Spleen (tissue), 7 donors: ENCODE data around the gene KIF14.

Experiments used
- CTCF ChIP-seq, 11 experiments: fragments of 200-600 bp in 7 of 11; fragments of 450-650 bp in 4 of 11; sonication (generic) in 4 of 11; IDR thresholded peaks in 8 of 11; conservative IDR thresholded peaks in 3 of 11; 1 replicate in 7 of 11; 2 replicates in 4 of 11; pipeline versions ENCODE4 v1.4.0 to v1.8.0; 2016 to 2021; ENCODE audit warnings: antibody characterized with exemption in 11 of 11, inconsistent platforms in 4 of 11, mild to moderate bottlenecking in 1 of 11
- POLR2A ChIP-seq, 3 donors: fragments of 450-650 bp; IDR thresholded peaks; one replicate each; pipeline ENCODE4 v1.5.1; 2017; ENCODE audit warnings: antibody characterized with exemption in 3 of 3, mild to moderate bottlenecking in 1 of 3
- donor health status: DM: no; HTN: no; CAD: no; lungs with moderate emphysema.
- donor health status: DM: no; HTN: no; CAD: no.
- donor health status: DM: no; HTN: no; CAD: no.

DNA sequence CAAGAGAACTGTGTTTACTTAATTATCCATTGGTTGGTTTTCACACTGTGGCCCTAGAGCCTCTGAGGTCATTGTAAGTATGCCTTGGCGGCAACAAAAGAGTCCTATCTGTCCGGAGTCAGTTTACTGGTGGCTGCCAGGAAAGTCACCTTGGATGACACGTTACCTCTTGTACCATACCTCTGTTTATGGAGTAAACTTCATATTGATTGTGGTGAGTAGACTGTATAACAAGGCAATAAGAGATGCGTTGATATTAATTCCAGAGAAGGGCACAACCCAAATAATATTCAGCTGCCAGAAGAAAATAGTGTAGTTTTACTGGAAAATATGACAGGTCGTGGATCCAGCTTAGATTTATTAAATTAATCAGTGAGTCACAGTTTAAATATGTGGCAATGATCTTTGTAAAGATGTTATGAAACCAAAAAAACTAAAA lies 20.4 kb upstream of the KIF14 start:
- TF ChIP-seq CTCF (IDR thresholded peaks at IDR 0.05 in 8 of 11, conservative IDR thresholded peaks at IDR 0.05 in 3 of 11): no peak
- TF ChIP-seq POLR2A (IDR thresholded peaks at IDR 0.05): no peak
